Neutrophil (primary cell): Measurements from ENCODE around the gene EFNB1.

Experiments
- H3K27ac ChIP-seq: fragments of 200-600 bp; sonication (generic); 2 replicates; pipeline ENCODE4 v1.5.1; 2016; ENCODE audit warnings: mild to moderate bottlenecking, moderate library complexity
- H3K27me3 ChIP-seq: fragments of 200-600 bp; sonication (generic); 2 replicates; pipeline ENCODE4 v1.6.0; 2016; ENCODE audit warnings: mild to moderate bottlenecking
- H3K36me3 ChIP-seq: fragments of 200-600 bp; sonication (generic); 2 replicates; pipeline ENCODE4 v1.5.1; 2017
- H3K4me1 ChIP-seq, 2 experiments: fragments of 200-600 bp in 1 of 2; sonication (generic) in 1 of 2; 1 replicate in 1 of 2; 2 replicates in 1 of 2; pipeline versions ENCODE4 v1.5.1 to v1.6.1; 2013 to 2016; ENCODE audit warnings: low read depth in 1 of 2, low read length in 1 of 2, mild to moderate bottlenecking in 1 of 2, moderate library complexity in 1 of 2; ENCODE audit not compliant: control insufficient read depth in 1 of 2, insufficient read depth in 1 of 2
- H3K4me3 ChIP-seq, 2 experiments: fragments of 200-600 bp in 1 of 2; sonication (generic) in 1 of 2; 1 replicate in 1 of 2; 2 replicates in 1 of 2; pipeline ENCODE4 v1.5.1; 2013 to 2016; ENCODE audit warnings: low read depth in 1 of 2, low read length in 1 of 2, mild to moderate bottlenecking in 1 of 2, moderate library complexity in 1 of 2
- H3K9me3 ChIP-seq: fragments of 200-600 bp; sonication (generic); 2 replicates; pipeline ENCODE4 v1.5.1; 2016
- CTCF ChIP-seq: fragments of 200-600 bp; sonication (generic); IDR thresholded peaks from 2 replicates; pipeline ENCODE4 v1.5.1; 2016; ENCODE audit warnings: antibody characterized with exemption

The EFNB1 gene

GRCh38 chrX:68872171-68872570, 43.4 kb downstream of the EFNB1 start:
- Histone ChIP-seq H3K9me3 (no peaks in the 10 kb centered on the region), H3K36me3 (no peaks in the 10 kb centered on the region), H3K27me3 (no peaks in the 10 kb centered on the region), H3K27ac (no peak overlapping the region), H3K4me3 (no peak overlapping the region), H3K4me1 (no peaks in the 10 kb centered on the region)
- TF ChIP-seq CTCF: no peak

GRCh38 chrX:68874076-68874475, 45.3 kb downstream of the EFNB1 start:
- H3K36me3 ChIP-seq: no peaks in the 10 kb centered on the region
- no peaks in the 10 kb centered on the region for H3K27me3 ChIP-seq
- H3K4me3 ChIP-seq: no peak overlapping the region
- no peak for TF ChIP-seq CTCF
- H3K4me1 ChIP-seq: no peaks in the 10 kb centered on the region
- H3K9me3 ChIP-seq: no peaks in the 10 kb centered on the region
- H3K27ac ChIP-seq: no peak overlapping the region

GRCh38 chrX:68876731-68877130, 47.9 kb downstream of the EFNB1 start:
- no peaks in the 10 kb centered on the region for H3K4me1 ChIP-seq

GRCh38 chrX:68877606-68878005, 48.8 kb downstream of the EFNB1 start:
- H3K9me3 ChIP-seq: no peaks in the 10 kb centered on the region
- no peak overlapping the region for H3K4me3 ChIP-seq
- no peaks in the 10 kb centered on the region for H3K27me3 ChIP-seq
- H3K4me1 ChIP-seq: no peaks in the 10 kb centered on the region
- TF ChIP-seq CTCF: no peak
- H3K27ac ChIP-seq: no peak overlapping the region
- H3K36me3 ChIP-seq: no peaks in the 10 kb centered on the region

More at GRCh38 chrX:68876731-68877130, 47.9 kb downstream of the EFNB1 start:
- Histone ChIP-seq H3K27ac (no peak overlapping the region), H3K36me3 (no peaks in the 10 kb centered on the region), H3K27me3 (no peaks in the 10 kb centered on the region), H3K9me3 (no peaks in the 10 kb centered on the region), H3K4me3 (no peak overlapping the region)
- no peak for TF ChIP-seq CTCF

GRCh38 chrX:68878977-68879645, 50.3 kb downstream of the EFNB1 start:
- Histone ChIP-seq H3K9me3 (no peaks in the 10 kb centered on the region), H3K27ac (no peak overlapping the region), H3K4me1 (no peaks in the 10 kb centered on the region), H3K27me3 (no peaks in the 10 kb centered on the region), H3K4me3 (no peak overlapping the region), H3K36me3 (no peaks in the 10 kb centered on the region)
- no peak for TF ChIP-seq CTCF
